Epithelial cell of proximal tubule (primary cell): ENCODE measurements around the gene KCTD10. TPM values are rescaled to one million over a fixed set of nuclear protein-coding genes. Genes with fewer than 3 reads are reported as not detected.
"Not testable (repeated sequence)": the region's sequence is repeated elsewhere in the genome, so short reads cannot be mapped to it uniquely, and the experiment has no call there.

ENCODE experiments used
- DNase-seq: peaks from one replicate; pipeline ENCODE4 v3.0.0-alpha.2; 2011; ENCODE audit warnings: low read depth
- H3K4me3 ChIP-seq: 2 replicates; pipeline ENCODE4 v1.5.1; 2011; ENCODE audit warnings: low read depth, mild to moderate bottlenecking, low read length
- total RNA-seq: library from RNA; depleted of rRNA; stranded (reverse); fragments of >200 nt; gene quantifications from 2 replicates; pipeline ENCODE4 v1.2.3, GENCODE V29; 2015
- TF ChIP-seq, protein P1 (sequence below): conservative IDR thresholded peaks from 2 replicates; pipeline ENCODE4 v1.5.1; 2012; ENCODE audit warnings: low read depth, mild to moderate bottlenecking, low read length

Gene KCTD10
- total RNA-seq, 1 donor from 2014 or later, result 43.8 TPM

DNA sequence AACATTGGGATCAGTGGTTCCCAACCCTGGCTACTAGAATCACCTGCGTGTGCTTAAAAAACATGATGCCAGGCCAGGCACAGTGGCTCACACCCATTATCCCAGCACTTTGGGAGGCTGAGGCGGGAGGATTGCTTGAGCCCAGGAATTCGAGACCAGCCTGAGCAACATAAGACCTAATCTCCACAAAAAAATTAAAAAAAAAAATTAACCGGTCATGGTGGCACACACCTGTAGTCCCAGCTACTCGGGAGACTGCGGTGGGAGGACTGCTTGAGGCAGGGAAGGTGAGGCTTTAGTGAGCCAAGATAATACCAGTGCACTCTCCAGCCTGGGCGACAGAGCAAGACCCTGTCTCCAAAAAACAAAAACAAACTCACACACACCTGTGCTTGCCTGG, 2.0 kb downstream of the KCTD10 start:
- TF ChIP-seq, protein P1, sequence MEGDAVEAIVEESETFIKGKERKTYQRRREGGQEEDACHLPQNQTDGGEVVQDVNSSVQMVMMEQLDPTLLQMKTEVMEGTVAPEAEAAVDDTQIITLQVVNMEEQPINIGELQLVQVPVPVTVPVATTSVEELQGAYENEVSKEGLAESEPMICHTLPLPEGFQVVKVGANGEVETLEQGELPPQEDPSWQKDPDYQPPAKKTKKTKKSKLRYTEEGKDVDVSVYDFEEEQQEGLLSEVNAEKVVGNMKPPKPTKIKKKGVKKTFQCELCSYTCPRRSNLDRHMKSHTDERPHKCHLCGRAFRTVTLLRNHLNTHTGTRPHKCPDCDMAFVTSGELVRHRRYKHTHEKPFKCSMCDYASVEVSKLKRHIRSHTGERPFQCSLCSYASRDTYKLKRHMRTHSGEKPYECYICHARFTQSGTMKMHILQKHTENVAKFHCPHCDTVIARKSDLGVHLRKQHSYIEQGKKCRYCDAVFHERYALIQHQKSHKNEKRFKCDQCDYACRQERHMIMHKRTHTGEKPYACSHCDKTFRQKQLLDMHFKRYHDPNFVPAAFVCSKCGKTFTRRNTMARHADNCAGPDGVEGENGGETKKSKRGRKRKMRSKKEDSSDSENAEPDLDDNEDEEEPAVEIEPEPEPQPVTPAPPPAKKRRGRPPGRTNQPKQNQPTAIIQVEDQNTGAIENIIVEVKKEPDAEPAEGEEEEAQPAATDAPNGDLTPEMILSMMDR, result no peak
- no peak overlapping the region for H3K4me3 ChIP-seq
- no peak for DNase-seq

DNA sequence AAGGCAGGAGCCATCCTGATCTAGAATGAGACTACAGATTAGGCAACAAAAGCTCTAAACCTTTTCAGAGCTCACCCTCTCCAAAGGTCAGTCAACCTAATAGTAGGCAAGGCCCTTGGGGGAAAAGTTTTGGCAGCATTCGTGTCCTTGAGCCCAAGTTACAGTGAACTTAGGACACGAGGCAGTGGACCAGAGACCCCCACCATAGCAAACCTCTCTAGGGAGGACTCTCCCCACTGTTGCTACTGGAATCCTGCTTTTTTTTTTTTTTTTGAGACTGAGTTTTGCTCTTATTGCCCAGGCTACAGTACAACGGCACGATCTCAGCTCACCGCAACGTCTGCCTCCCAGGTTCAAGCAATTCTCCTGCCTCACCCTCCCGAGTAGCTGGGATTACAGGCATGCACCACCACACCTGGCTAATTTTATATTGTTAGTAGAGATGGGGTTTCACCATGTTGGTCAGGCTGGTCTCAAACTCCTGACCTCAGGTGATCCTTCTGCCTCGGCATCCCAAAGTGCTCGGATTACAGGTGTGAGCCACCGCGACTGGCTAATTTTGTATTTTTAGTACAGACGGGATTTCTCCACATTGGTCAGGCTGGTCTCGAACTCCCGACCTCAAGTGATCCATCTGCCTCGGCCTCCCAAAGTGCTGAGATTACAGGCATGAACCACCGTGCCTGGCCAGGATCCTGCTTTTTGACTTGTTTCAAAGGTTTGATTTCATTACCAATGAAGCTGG, 3.4 kb downstream of the KCTD10 start:
- H3K4me3 ChIP-seq, DNase-seq: not testable (repeated sequence)

DNA sequence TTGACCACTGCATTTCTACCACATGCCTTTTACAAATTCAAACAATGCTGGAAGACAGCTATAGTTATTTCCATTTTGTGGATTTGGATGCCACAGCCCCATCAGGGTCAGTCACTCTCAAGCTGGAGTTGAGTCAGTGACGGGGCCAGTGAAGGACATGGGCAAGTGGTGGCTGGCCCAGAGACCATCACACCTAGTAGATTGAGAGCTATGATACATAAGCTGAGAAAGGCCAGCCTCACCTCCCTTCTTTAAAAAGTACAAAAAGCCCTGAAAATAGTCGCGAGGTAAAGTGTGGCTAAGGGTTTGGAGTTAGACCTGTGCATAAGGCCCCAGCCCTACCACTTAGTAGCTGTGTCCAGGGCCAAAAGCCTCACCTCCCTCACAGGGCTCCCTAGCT, 4.1 kb downstream of the KCTD10 start:
- TF ChIP-seq, protein P1, result no peak
- no peak overlapping the region for H3K4me3 ChIP-seq
- DNase-seq, result no peak

DNA sequence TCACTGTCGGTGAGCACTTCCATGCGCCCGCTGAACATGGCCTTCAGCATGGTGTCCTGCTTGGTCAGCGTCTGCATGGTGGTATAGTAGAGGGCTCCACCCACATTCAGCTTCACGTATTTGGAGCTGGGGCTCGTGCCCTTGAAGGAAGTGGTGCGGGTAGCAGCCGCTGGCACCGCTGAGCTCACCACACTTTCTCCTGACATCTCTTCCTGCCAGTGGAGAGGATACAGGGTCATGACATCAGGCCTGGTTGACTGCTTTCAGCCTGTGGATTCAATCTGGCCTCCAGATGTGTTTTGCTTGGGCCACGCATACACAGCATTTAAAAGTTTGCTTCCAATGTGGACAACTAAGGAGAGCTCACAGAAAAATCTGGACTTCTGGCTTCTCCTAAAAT, 7.6 kb downstream of the KCTD10 start:
- no peak for DNase-seq
- no peak overlapping the region for H3K4me3 ChIP-seq
- TF ChIP-seq, protein P1, result no peak

- TF ChIP-seq, protein P1, result no peak
- no peak for DNase-seq
Measured at GRCh38 chr12:109467978-109468676, 9.0 kb downstream of the KCTD10 start.

DNA sequence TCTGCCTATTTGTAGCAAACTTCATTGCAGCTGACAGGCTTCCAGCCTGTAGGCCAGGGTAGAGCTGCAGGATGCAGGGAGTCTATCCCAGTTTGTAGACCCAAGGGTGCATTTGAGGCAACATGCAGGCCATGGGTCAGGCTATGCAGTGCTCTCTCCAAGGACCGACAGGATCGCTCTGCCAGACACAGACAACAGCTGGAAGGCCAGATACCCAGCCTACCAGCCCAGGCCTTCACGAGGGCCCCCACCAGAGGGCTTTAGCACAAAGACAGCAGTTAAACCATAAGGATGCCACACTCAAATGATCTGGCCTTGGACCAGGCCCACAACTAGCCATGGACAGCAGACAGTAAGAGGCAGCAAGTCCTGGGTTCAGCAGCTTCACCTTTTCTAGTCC, 10.3 kb downstream of the KCTD10 start:
- no peak overlapping the region for H3K4me3 ChIP-seq
- no peak for DNase-seq
- TF ChIP-seq, protein P1, result no peak

More at GRCh38 chr12:109467978-109468676, 9.0 kb downstream of the KCTD10 start:
- H3K4me3 ChIP-seq, result no peak overlapping the region

DNA sequence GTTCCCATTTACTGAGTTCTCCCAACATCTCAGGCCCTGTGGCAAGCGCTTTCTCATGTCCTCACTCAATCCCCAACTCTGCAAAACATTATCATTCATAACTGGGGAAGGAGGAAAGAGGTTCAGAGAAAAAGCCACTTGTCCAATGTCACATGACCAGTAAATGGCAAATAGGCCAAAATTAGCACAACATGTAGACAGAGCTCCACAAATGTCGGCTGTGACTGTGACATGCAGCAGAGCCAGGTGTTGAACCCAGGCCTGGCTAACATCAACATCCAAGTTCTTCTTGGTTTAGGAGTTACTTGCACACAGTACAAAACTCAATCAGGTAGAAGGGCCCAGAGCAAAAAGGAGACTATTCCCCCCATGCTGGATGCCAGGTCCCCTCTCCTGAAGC, 10.8 kb downstream of the KCTD10 start:
- no peak overlapping the region for H3K4me3 ChIP-seq
- TF ChIP-seq, protein P1, result no peak
- no peak for DNase-seq
